GM23338 (cell line): ENCODE results near the gene MCM3AP. TPM values are rescaled to one million over a fixed set of nuclear protein-coding genes. Genes with fewer than 3 reads are reported as not detected.

Experiments
- ATAC-seq: fragments of 200-7000 bp; cut with Tn5 transposase; 3 replicates; pipeline ENCODE4 v1.9.1; 2020
- DNase-seq: peaks from one replicate; pipeline ENCODE4 v3.0.0-alpha.2; 2015; ENCODE audit warnings: low spot score
- H2AFZ ChIP-seq: fragments of 200-600 bp; sonication (generic); 2 replicates; pipeline ENCODE4 v1.8.0; 2016; ENCODE audit warnings: antibody characterized with exemption, mild to moderate bottlenecking, moderate library complexity
- H3F3A ChIP-seq: fragments of 200-600 bp; sonication (generic); replicated peaks from 2 replicates; pipeline ENCODE4 v1.8.0; 2017; ENCODE audit warnings: antibody characterized with exemption, mixed run types, low read depth
- H3K27ac ChIP-seq: fragments of 200-600 bp; sonication (generic); 2 replicates; pipeline ENCODE4 v1.6.1; 2016; ENCODE audit warnings: low read depth
- H3K27me3 ChIP-seq: fragments of 200-600 bp; sonication (generic); 2 replicates; pipeline ENCODE4 v1.8.0; 2016; ENCODE audit warnings: mild to moderate bottlenecking, mixed run types, moderate library complexity; ENCODE audit not compliant: insufficient read depth
- H3K36me3 ChIP-seq: fragments of 200-600 bp; sonication (generic); 2 replicates; pipeline ENCODE4 v1.8.0; 2016; ENCODE audit warnings: mild to moderate bottlenecking; ENCODE audit not compliant: insufficient read depth
- H3K4me1 ChIP-seq: fragments of 200-600 bp; sonication (generic); 2 replicates; pipeline ENCODE4 v1.8.0; 2016; ENCODE audit warnings: mild to moderate bottlenecking, moderate library complexity; ENCODE audit not compliant: insufficient read depth
- H3K4me2 ChIP-seq: fragments of 200-600 bp; sonication (generic); 2 replicates; pipeline ENCODE4 v1.7.1; 2017; ENCODE audit warnings: mixed run types
- H3K4me3 ChIP-seq: fragments of 200-600 bp; sonication (generic); 2 replicates; pipeline ENCODE4 v1.6.1; 2016; ENCODE audit warnings: mixed run types
- H3K79me2 ChIP-seq: fragments of 200-600 bp; sonication (generic); replicated peaks from 2 replicates; pipeline ENCODE4 v1.8.0; 2017; ENCODE audit warnings: mild to moderate bottlenecking; ENCODE audit not compliant: insufficient read depth
- H3K9me2 ChIP-seq: fragments of 200-600 bp; sonication (generic); 2 replicates; pipeline ENCODE4 v1.8.0; 2017; ENCODE audit not compliant: insufficient read depth
- H4K20me1 ChIP-seq: fragments of 200-600 bp; sonication (generic); replicated peaks from 2 replicates; pipeline ENCODE4 v1.8.0; 2017; ENCODE audit warnings: mild to moderate bottlenecking; ENCODE audit not compliant: insufficient read depth
- H3K27ac Mint-ChIP-seq: 2 replicates; pipeline ENCODE4 v1.8.0; 2020; ENCODE audit warnings: inconsistent platforms, mild to moderate bottlenecking, moderate library complexity, mixed read lengths
- H3K27me3 Mint-ChIP-seq: 3 replicates; pipeline ENCODE4 v1.8.0; 2022; ENCODE audit warnings: low read depth, mild to moderate bottlenecking, moderate library complexity, mixed read lengths, inconsistent platforms; ENCODE audit not compliant: insufficient read depth, poor library complexity
- H3K36me3 Mint-ChIP-seq: 3 replicates; pipeline ENCODE4 v1.8.0; 2021; ENCODE audit warnings: low read depth, mild to moderate bottlenecking, inconsistent platforms, moderate library complexity, mixed read lengths
- H3K4me1 Mint-ChIP-seq: 3 replicates; pipeline ENCODE4 v1.8.0; 2020; ENCODE audit warnings: mild to moderate bottlenecking, inconsistent platforms, mixed read lengths
- H3K4me3 Mint-ChIP-seq: 3 replicates; pipeline ENCODE4 v1.8.0; 2021; ENCODE audit warnings: moderate library complexity, mild to moderate bottlenecking, inconsistent platforms, mixed read lengths
- H3K9me3 Mint-ChIP-seq: 3 replicates; pipeline ENCODE4 v1.8.0; 2020; ENCODE audit warnings: moderate library complexity, mild to moderate bottlenecking, inconsistent platforms, mixed read lengths
- CREB1 ChIP-seq: fragments of 250-450 bp; sonication (Bioruptor Pico); IDR thresholded peaks from 2 replicates; pipeline ENCODE4 v1.5.0; 2020; ENCODE audit warnings: low read depth, mild to moderate bottlenecking, moderate library complexity
- ETS1 ChIP-seq: IDR thresholded peaks from 2 replicates; pipeline ENCODE4 v1.6.1; 2016; ENCODE audit warnings: antibody characterized with exemption
- EZH2 ChIP-seq: fragments of 200-600 bp; sonication (generic); IDR thresholded peaks from one replicate; pipeline ENCODE4 v1.8.0; 2017; ENCODE audit warnings: antibody characterized with exemption, mild to moderate bottlenecking, low read depth; ENCODE audit not compliant: unreplicated experiment
- JUNB ChIP-seq: IDR thresholded peaks from one replicate; pipeline ENCODE4 v1.6.1; 2016; ENCODE audit warnings: antibody characterized with exemption; ENCODE audit not compliant: unreplicated experiment
- NANOG ChIP-seq: IDR thresholded peaks from 2 replicates; pipeline ENCODE4 v1.6.1; 2016; ENCODE audit warnings: antibody characterized with exemption, borderline replicate concordance
- POLR2AphosphoS5 ChIP-seq: IDR thresholded peaks from 2 replicates; pipeline ENCODE4 v1.6.1; 2016; ENCODE audit warnings: antibody characterized with exemption, low read depth
- STAT1 ChIP-seq: IDR thresholded peaks from one replicate; pipeline ENCODE4 v1.6.1; 2016; ENCODE audit warnings: antibody characterized with exemption; ENCODE audit not compliant: unreplicated experiment
- ZNF114 ChIP-seq: fragments of 250-450 bp; sonication (Bioruptor Pico); IDR thresholded peaks from 2 replicates; pipeline ENCODE4 v1.5.0; 2020; ENCODE audit warnings: mild to moderate bottlenecking, moderate library complexity
- polyA plus RNA-seq: library from polyadenylated mRNA; unstranded; fragments of >200 nt; fragmentation: Nextera tagmentation; extraction: Ambion mirVana; gene quantifications from 2 replicates; pipeline ENCODE4 v1.2.1, GENCODE V29; 2016
- total RNA-seq: library from RNA; depleted of rRNA; stranded (reverse); fragments of >200 nt; shearing (Covaris generic); gene quantifications from 2 replicates; pipeline ENCODE4 v1.2.3, GENCODE V29; 2014
- TF ChIP-seq, protein P1 (sequence below): fragments of 250-450 bp; sonication (Bioruptor Pico); IDR thresholded peaks from 2 replicates; pipeline ENCODE4 v1.5.0; 2020; ENCODE audit warnings: mild to moderate bottlenecking, moderate library complexity
- TF ChIP-seq, protein P2 (sequence below): IDR thresholded peaks from one replicate; pipeline ENCODE4 v1.6.1; 2018; ENCODE audit warnings: antibody characterized with exemption; ENCODE audit not compliant: unreplicated experiment

Gene MCM3AP
- total and polyA plus RNA-seq, 2 experiments from 2014 or later, result 39.2 to 123 TPM

GRCh38 chr21:46211376-46211775, 74.0 kb downstream of the MCM3AP start:
- Histone ChIP-seq H3K27me3 (no peaks in the 10 kb centered on the region), H3K36me3 (peaks cover 7% of the 10 kb centered on the region; the same call in 1 of the 2 replicates), H3K27ac (no peak overlapping the region), H3K4me3 (no peak overlapping the region), H2AFZ (no peak overlapping the region), H4K20me1 (no peaks in the 10 kb centered on the region; the same call in 1 of the 2 replicates), H3K4me1 (no peaks in the 10 kb centered on the region), H3K4me2 (no peak overlapping the region), H3K79me2 (0 out of 2 replicates have a peak, but pooled peaks cover 5% of the 10 kb centered on the region), H3K9me2 (no peaks in the 10 kb centered on the region), H3F3A (no peaks in the 10 kb centered on the region)
- TF ChIP-seq STAT1 (no peak), JUNB (no peak), ETS1 (no peak), NANOG (no peak), ZNF114 (CRISPR knock-in tag) (no peak), POLR2AphosphoS5 (no peak), CREB1 (no peak), EZH2 (no peak)
- TF ChIP-seq, protein P1, sequence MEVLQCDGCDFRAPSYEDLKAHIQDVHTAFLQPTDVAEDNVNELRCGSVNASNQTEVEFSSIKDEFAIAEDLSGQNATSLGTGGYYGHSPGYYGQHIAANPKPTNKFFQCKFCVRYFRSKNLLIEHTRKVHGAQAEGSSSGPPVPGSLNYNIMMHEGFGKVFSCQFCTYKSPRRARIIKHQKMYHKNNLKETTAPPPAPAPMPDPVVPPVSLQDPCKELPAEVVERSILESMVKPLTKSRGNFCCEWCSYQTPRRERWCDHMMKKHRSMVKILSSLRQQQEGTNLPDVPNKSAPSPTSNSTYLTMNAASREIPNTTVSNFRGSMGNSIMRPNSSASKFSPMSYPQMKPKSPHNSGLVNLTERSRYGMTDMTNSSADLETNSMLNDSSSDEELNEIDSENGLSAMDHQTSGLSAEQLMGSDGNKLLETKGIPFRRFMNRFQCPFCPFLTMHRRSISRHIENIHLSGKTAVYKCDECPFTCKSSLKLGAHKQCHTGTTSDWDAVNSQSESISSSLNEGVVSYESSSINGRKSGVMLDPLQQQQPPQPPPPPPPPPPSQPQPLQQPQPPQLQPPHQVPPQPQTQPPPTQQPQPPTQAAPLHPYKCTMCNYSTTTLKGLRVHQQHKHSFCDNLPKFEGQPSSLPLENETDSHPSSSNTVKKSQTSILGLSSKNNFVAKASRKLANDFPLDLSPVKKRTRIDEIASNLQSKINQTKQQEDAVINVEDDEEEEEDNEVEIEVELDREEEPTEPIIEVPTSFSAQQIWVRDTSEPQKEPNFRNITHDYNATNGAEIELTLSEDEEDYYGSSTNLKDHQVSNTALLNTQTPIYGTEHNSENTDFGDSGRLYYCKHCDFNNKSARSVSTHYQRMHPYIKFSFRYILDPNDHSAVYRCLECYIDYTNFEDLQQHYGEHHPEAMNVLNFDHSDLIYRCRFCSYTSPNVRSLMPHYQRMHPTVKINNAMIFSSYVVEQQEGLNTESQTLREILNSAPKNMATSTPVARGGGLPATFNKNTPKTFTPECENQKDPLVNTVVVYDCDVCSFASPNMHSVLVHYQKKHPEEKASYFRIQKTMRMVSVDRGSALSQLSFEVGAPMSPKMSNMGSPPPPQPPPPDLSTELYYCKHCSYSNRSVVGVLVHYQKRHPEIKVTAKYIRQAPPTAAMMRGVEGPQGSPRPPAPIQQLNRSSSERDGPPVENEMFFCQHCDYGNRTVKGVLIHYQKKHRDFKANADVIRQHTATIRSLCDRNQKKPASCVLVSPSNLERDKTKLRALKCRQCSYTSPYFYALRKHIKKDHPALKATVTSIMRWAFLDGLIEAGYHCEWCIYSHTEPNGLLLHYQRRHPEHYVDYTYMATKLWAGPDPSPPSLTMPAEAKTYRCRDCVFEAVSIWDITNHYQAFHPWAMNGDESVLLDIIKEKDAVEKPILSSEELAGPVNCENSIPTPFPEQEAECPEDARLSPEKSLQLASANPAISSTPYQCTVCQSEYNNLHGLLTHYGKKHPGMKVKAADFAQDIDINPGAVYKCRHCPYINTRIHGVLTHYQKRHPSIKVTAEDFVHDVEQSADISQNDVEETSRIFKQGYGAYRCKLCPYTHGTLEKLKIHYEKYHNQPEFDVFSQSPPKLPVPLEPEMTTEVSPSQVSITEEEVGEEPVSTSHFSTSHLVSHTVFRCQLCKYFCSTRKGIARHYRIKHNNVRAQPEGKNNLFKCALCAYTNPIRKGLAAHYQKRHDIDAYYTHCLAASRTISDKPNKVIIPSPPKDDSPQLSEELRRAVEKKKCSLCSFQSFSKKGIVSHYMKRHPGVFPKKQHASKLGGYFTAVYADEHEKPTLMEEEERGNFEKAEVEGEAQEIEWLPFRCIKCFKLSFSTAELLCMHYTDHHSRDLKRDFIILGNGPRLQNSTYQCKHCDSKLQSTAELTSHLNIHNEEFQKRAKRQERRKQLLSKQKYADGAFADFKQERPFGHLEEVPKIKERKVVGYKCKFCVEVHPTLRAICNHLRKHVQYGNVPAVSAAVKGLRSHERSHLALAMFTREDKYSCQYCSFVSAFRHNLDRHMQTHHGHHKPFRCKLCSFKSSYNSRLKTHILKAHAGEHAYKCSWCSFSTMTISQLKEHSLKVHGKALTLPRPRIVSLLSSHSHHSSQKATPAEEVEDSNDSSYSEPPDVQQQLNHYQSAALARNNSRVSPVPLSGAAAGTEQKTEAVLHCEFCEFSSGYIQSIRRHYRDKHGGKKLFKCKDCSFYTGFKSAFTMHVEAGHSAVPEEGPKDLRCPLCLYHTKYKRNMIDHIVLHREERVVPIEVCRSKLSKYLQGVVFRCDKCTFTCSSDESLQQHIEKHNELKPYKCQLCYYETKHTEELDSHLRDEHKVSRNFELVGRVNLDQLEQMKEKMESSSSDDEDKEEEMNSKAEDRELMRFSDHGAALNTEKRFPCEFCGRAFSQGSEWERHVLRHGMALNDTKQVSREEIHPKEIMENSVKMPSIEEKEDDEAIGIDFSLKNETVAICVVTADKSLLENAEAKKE (CRISPR knock-in tag), result no peak
- TF ChIP-seq, protein P2, sequence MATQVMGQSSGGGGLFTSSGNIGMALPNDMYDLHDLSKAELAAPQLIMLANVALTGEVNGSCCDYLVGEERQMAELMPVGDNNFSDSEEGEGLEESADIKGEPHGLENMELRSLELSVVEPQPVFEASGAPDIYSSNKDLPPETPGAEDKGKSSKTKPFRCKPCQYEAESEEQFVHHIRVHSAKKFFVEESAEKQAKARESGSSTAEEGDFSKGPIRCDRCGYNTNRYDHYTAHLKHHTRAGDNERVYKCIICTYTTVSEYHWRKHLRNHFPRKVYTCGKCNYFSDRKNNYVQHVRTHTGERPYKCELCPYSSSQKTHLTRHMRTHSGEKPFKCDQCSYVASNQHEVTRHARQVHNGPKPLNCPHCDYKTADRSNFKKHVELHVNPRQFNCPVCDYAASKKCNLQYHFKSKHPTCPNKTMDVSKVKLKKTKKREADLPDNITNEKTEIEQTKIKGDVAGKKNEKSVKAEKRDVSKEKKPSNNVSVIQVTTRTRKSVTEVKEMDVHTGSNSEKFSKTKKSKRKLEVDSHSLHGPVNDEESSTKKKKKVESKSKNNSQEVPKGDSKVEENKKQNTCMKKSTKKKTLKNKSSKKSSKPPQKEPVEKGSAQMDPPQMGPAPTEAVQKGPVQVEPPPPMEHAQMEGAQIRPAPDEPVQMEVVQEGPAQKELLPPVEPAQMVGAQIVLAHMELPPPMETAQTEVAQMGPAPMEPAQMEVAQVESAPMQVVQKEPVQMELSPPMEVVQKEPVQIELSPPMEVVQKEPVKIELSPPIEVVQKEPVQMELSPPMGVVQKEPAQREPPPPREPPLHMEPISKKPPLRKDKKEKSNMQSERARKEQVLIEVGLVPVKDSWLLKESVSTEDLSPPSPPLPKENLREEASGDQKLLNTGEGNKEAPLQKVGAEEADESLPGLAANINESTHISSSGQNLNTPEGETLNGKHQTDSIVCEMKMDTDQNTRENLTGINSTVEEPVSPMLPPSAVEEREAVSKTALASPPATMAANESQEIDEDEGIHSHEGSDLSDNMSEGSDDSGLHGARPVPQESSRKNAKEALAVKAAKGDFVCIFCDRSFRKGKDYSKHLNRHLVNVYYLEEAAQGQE, result no peak
- Mint-ChIP-seq H3K4me1 (no peaks in the 10 kb centered on the region; the same call in 2 of the 3 replicates), H3K4me3 (no peak overlapping the region), H3K9me3 (no peaks in the 10 kb centered on the region), H3K27ac (no peak overlapping the region), H3K36me3 (peaks cover 28% of the 10 kb centered on the region), H3K27me3 (peaks cover 4% of the 10 kb centered on the region)
- ATAC-seq, result no peak
- no peak for DNase-seq
